ENCODE measurements around the gene NHLRC3. TPM values are rescaled to one million over a fixed set of nuclear protein-coding genes. Genes with fewer than 3 reads are reported as not detected.
"Not testable (repeated sequence)": the region's sequence is repeated elsewhere in the genome, so short reads cannot be mapped to it uniquely, and the experiment has no call there.

NHLRC3 gene
- total and polyA plus RNA-seq, 2 donors (not counting 1 experiment from before 2014, with no cell fraction given) = 9.8 to 24.3 TPM

DNA sequence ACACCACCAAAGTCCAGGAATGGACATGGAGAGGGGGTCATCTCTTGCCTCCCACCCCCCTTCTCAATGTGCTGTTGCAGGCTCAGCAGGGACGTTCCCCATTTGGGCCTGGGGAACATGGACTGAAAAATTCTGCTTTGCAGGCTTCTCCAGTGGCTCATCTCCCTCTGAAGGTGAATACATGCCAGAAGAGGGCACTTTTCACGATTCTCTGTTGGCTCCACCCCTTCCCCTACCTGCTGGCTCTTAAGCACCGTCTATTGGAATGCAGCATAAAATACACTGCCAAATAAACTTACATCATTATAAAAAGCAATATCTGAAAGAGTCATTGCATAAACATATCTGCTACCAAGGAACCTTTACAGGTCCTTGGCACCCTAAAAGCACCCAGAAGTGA lies 35.7 kb downstream of the NHLRC3 start:
- Histone ChIP-seq H3K9me3 (ENCODE audit: control insufficient read depth, insufficient read depth, low read depth, low read length) (no peaks in the 10 kb centered on the region), H3K36me3 (ENCODE audit: control insufficient read depth, insufficient read depth, low read length) (no peaks in the 10 kb centered on the region), H3K4me1 (ENCODE audit: control insufficient read depth, extremely low read depth, insufficient read depth, low read length) (no peaks in the 10 kb centered on the region), H3K4me3 (replicated peaks in 1 of 4; ENCODE audit: control extremely low read depth in 1 of 4, insufficient read depth in 1 of 4, low read depth in 3 of 4, low read length in 4 of 4) (no peak overlapping the region), H3K27ac (ENCODE audit: insufficient read depth, low read length) (no peak overlapping the region), H3K4me2 (ENCODE audit: extremely low read depth, insufficient read depth, low read length) (no peak overlapping the region), H2AFZ (ENCODE audit: low read length) (no peak overlapping the region), H3K9ac (ENCODE audit: insufficient read depth, low read length) (no peak overlapping the region), H4K20me1 (ENCODE audit: control insufficient read depth, extremely low read depth, insufficient read depth, low read length) (no peaks in the 10 kb centered on the region), H3K79me2 (ENCODE audit: control insufficient read depth, insufficient read depth, low read length) (no peaks in the 10 kb centered on the region), H3K27me3 (ENCODE audit: control insufficient read depth, insufficient read depth, low read length) (no peaks in the 10 kb centered on the region)
- DNase-seq (ENCODE audit: low read depth in 2 of 2) = no peak
- no peak for TF ChIP-seq EZH2 (IDR thresholded peaks at IDR 0.05; ENCODE audit: low read length, missing control alignments)
- TF ChIP-seq, protein P1, sequence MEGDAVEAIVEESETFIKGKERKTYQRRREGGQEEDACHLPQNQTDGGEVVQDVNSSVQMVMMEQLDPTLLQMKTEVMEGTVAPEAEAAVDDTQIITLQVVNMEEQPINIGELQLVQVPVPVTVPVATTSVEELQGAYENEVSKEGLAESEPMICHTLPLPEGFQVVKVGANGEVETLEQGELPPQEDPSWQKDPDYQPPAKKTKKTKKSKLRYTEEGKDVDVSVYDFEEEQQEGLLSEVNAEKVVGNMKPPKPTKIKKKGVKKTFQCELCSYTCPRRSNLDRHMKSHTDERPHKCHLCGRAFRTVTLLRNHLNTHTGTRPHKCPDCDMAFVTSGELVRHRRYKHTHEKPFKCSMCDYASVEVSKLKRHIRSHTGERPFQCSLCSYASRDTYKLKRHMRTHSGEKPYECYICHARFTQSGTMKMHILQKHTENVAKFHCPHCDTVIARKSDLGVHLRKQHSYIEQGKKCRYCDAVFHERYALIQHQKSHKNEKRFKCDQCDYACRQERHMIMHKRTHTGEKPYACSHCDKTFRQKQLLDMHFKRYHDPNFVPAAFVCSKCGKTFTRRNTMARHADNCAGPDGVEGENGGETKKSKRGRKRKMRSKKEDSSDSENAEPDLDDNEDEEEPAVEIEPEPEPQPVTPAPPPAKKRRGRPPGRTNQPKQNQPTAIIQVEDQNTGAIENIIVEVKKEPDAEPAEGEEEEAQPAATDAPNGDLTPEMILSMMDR (conservative IDR thresholded peaks at IDR 0.05 in 1 of 2, IDR thresholded peaks at IDR 0.05 in 1 of 2; ENCODE audit: low read depth in 1 of 2, low read length in 2 of 2) = no peak

DNA sequence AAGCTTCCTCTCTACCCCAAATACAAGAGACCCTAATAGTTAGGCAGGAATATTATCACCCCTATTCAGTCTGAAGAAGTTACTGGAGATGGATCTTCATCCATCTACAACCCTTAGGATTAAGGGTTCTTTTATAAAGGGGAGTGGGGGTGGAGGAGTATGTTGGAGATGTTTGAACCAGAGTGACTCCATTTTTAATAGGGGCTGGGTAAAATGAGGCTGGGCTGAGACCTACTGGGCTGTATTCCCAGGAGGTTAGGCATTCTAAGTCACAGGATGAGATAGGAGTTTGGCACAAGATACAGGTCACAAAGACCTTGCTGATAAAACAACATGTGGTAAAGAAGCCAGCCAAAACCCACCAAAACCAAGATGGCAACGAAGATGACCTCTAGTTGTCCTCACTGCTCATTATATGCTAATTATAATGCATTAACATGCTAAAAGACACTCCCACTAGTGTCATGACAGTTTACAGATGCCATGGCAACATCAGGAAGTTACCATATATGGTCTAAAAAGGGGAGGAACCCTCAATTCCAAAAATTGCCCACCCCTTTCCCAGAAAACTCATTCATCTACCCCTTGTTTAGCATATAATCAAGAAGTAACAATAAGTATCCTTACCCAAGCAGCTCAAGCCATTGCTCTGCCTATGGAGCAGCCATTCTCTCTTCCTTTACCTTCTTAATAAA lies 48.1 kb downstream of the NHLRC3 start:
- not testable (repeated sequence) for H2AFZ ChIP-seq (ENCODE audit: low read length); H3K36me3 ChIP-seq (ENCODE audit: control insufficient read depth, insufficient read depth, low read length); H3K27ac ChIP-seq (ENCODE audit: insufficient read depth, low read length); H3K9me3 ChIP-seq (ENCODE audit: control insufficient read depth, insufficient read depth, low read depth, low read length); H3K4me1 ChIP-seq (ENCODE audit: control insufficient read depth, extremely low read depth, insufficient read depth, low read length); H3K79me2 ChIP-seq (ENCODE audit: control insufficient read depth, insufficient read depth, low read length); H3K4me2 ChIP-seq (ENCODE audit: extremely low read depth, insufficient read depth, low read length); H3K27me3 ChIP-seq (ENCODE audit: control insufficient read depth, insufficient read depth, low read length); H3K4me3 ChIP-seq (replicated peaks in 1 of 4; ENCODE audit: control extremely low read depth in 1 of 4, insufficient read depth in 1 of 4, low read depth in 3 of 4, low read length in 4 of 4); H4K20me1 ChIP-seq (ENCODE audit: control insufficient read depth, extremely low read depth, insufficient read depth, low read length); DNase-seq (ENCODE audit: low read depth in 2 of 2); H3K9ac ChIP-seq (ENCODE audit: insufficient read depth, low read length)

DNA sequence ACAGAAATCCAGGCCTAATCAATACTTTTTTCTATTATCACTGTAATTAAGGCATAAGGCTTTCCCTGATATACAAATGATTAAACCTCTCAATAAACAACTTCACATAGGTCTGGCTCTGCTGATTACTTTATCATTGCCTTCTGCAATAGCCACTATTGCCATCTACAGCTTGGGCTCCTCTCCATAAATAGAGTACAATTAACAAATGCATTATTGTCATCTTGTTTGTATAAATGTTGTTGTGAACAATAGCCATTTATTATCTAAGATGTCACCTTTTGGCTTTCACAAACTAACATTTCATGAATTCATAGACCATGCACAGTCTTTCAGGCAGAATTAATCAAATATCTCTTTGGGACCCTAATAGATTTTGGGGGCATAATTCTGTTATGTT lies 53.3 kb downstream of the NHLRC3 start:
- DNase-seq (ENCODE audit: low read depth in 2 of 2) = no peak
- H3K9me3 ChIP-seq (ENCODE audit: control insufficient read depth, insufficient read depth, low read depth, low read length) = no peaks in the 10 kb centered on the region
- no peaks in the 10 kb centered on the region for H3K27me3 ChIP-seq (ENCODE audit: control insufficient read depth, insufficient read depth, low read length)
- TF ChIP-seq, protein P1 (conservative IDR thresholded peaks at IDR 0.05 in 1 of 2, IDR thresholded peaks at IDR 0.05 in 1 of 2; ENCODE audit: low read depth in 1 of 2, low read length in 2 of 2) = no peak
- TF ChIP-seq EZH2 (IDR thresholded peaks at IDR 0.05; ENCODE audit: low read length, missing control alignments) = no peak
- H3K4me3 ChIP-seq (replicated peaks in 1 of 4; ENCODE audit: control extremely low read depth in 1 of 4, insufficient read depth in 1 of 4, low read depth in 3 of 4, low read length in 4 of 4) = no peak overlapping the region
- H3K27ac ChIP-seq (ENCODE audit: insufficient read depth, low read length) = no peak overlapping the region
- H3K9ac ChIP-seq (ENCODE audit: insufficient read depth, low read length) = no peak overlapping the region
- H3K4me2 ChIP-seq (ENCODE audit: extremely low read depth, insufficient read depth, low read length) = no peak overlapping the region
- H4K20me1 ChIP-seq (ENCODE audit: control insufficient read depth, extremely low read depth, insufficient read depth, low read length) = no peaks in the 10 kb centered on the region
- H2AFZ ChIP-seq (ENCODE audit: low read length) = no peak overlapping the region
- H3K36me3 ChIP-seq (ENCODE audit: control insufficient read depth, insufficient read depth, low read length) = no peaks in the 10 kb centered on the region
- no peaks in the 10 kb centered on the region for H3K4me1 ChIP-seq (ENCODE audit: control insufficient read depth, extremely low read depth, insufficient read depth, low read length)
- H3K79me2 ChIP-seq (ENCODE audit: control insufficient read depth, insufficient read depth, low read length) = no peaks in the 10 kb centered on the region

All from fibroblast of lung (primary cell).